Skeletal muscle satellite cell (primary cell): ENCODE data around the gene HOXC6.

ENCODE experiments used
- H3K27me3 ChIP-seq: 2 replicates; pipeline ENCODE4 v1.7.0; 2013; ENCODE audit warnings: low read length; ENCODE audit not compliant: control insufficient read depth, insufficient read depth
- H3K36me3 ChIP-seq: 2 replicates; pipeline ENCODE4 v1.7.0; 2013; ENCODE audit warnings: mild to moderate bottlenecking, control low read depth, low read length; ENCODE audit not compliant: insufficient read depth
- H3K4me1 ChIP-seq: 2 replicates; pipeline ENCODE4 v1.7.0; 2013; ENCODE audit warnings: low read length; ENCODE audit not compliant: control insufficient read depth, insufficient read depth
- H3K4me2 ChIP-seq: 2 replicates; pipeline ENCODE4 v1.7.0; 2013; ENCODE audit warnings: mild to moderate bottlenecking, low read length
- H3K4me3 ChIP-seq: 2 replicates; pipeline ENCODE4 v1.7.0; 2013; ENCODE audit warnings: low read length
- H3K9ac ChIP-seq: 2 replicates; pipeline ENCODE4 v1.7.0; 2013; ENCODE audit warnings: mild to moderate bottlenecking, low read depth, low read length, moderate library complexity
- H3K9me3 ChIP-seq: replicated peaks from 2 replicates; pipeline ENCODE4 v1.7.0; 2013; ENCODE audit warnings: mild to moderate bottlenecking, control low read depth, low read length

HOXC6 gene

DNA sequence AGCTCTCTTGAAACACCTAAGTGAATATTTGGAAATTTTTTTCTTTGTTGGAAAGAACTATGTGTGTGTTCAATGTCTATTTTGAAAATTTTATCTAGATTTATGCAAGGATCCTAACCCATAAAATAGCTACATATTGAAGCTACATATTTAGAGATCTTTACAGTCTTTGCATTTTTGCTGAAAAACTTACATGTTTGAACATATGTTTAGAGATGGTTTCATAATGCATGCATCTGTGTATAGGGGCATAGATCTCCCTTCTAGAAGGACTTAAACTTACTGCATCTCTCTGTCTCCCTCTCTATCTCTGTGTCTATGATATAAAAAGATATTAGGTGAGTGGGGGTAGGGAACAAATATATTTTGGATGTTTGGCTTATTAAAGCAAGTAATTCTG is 17.2 kb downstream of the HOXC6 start:
- Histone ChIP-seq H3K36me3 (no peaks in the 10 kb centered on the region), H3K9me3 (no peaks in the 10 kb centered on the region), H3K9ac (no peak overlapping the region), H3K4me3 (no peak overlapping the region), H3K4me1 (peaks cover 20% of the 10 kb centered on the region), H3K4me2 (no peak overlapping the region), H3K27me3 (no peaks in the 10 kb centered on the region)

GRCh38 chr12:54045868-54046521 is 17.8 kb downstream of the HOXC6 start:
- Histone ChIP-seq H3K4me3 (no peak overlapping the region), H3K4me1 (peaks cover 26% of the 10 kb centered on the region), H3K9me3 (no peaks in the 10 kb centered on the region), H3K9ac (no peak overlapping the region), H3K36me3 (no peaks in the 10 kb centered on the region), H3K4me2 (no peak overlapping the region), H3K27me3 (no peaks in the 10 kb centered on the region)

DNA sequence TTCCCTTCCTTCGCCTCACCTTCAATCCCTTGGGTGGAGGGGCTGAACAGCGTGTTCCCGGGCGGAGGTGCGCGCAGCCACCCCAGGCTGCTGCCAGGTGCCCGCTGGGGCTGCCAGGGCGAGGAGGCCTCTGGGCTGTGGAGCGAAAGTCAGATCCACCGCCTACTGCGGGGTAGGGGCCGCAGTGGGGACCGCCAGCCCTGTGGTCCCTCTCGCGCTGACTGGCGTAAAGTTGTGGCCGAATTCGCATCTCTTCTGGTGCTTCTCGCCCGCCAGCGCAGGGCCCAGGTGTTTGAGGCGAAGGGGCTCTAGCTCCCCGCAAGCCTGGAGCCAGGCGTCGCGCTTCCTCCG is 18.5 kb downstream of the HOXC6 start:
- no peak overlapping the region for H3K4me3 ChIP-seq
- H3K27me3 ChIP-seq, result no peaks in the 10 kb centered on the region
- H3K9me3 ChIP-seq, result no peaks in the 10 kb centered on the region
- H3K36me3 ChIP-seq, result no peaks in the 10 kb centered on the region
- peaks cover 33% of the 10 kb centered on the region for H3K4me1 ChIP-seq
- H3K9ac ChIP-seq, result no peak overlapping the region
- no peak overlapping the region for H3K4me2 ChIP-seq

- Histone ChIP-seq H3K4me3 (no peak overlapping the region), H3K36me3 (no peaks in the 10 kb centered on the region), H3K4me1 (peaks cover 33% of the 10 kb centered on the region), H3K9ac (no peak overlapping the region), H3K9me3 (no peaks in the 10 kb centered on the region), H3K27me3 (no peaks in the 10 kb centered on the region), H3K4me2 (no peak overlapping the region)
Observed at GRCh38 chr12:54047160-54047963, 19.1 kb downstream of the HOXC6 start.

DNA sequence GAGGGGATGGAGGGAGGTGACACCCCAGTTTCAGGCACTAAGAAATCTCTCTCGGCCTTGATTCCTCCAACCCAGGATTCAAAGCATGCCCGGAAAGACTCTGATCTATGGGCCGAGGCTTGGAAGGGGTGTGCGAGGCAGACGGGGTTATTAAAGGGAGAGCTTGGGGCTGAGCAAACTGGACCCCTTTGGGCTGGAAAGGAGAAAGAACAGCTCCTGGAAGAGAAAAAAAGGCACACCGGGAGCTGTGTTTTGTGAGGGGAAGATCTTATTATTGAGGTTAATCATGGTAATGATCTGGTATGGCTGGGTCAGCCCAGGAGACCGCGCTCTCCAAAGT is 19.7 kb downstream of the HOXC6 start:
- Histone ChIP-seq H3K9ac (no peak overlapping the region), H3K4me1 (peaks cover 35% of the 10 kb centered on the region), H3K4me3 (no peak overlapping the region), H3K36me3 (no peaks in the 10 kb centered on the region), H3K27me3 (no peaks in the 10 kb centered on the region), H3K4me2 (no peak overlapping the region), H3K9me3 (no peaks in the 10 kb centered on the region)

- Histone ChIP-seq H3K4me1 (peaks cover 36% of the 10 kb centered on the region), H3K36me3 (no peaks in the 10 kb centered on the region), H3K4me2 (no peak overlapping the region), H3K27me3 (no peaks in the 10 kb centered on the region), H3K9ac (no peak overlapping the region), H3K4me3 (no peak overlapping the region), H3K9me3 (no peaks in the 10 kb centered on the region)
Observed at GRCh38 chr12:54048406-54049093, 20.3 kb downstream of the HOXC6 start.

GRCh38 chr12:54049108-54049507 is 20.9 kb downstream of the HOXC6 start:
- Histone ChIP-seq H3K4me2 (no peak overlapping the region), H3K4me1 (peaks cover 30% of the 10 kb centered on the region), H3K36me3 (no peaks in the 10 kb centered on the region), H3K4me3 (no peak overlapping the region), H3K9me3 (no peaks in the 10 kb centered on the region), H3K27me3 (no peaks in the 10 kb centered on the region), H3K9ac (no peak overlapping the region)

GRCh38 chr12:54050482-54050810 is 22.2 kb downstream of the HOXC6 start:
- H3K4me1 ChIP-seq, result peaks cover 34% of the 10 kb centered on the region
- H3K27me3 ChIP-seq, result no peaks in the 10 kb centered on the region
- H3K36me3 ChIP-seq, result no peaks in the 10 kb centered on the region
- H3K9ac ChIP-seq, result no peak overlapping the region
- H3K4me3 ChIP-seq, result no peak overlapping the region
- no peak overlapping the region for H3K4me2 ChIP-seq
- no peaks in the 10 kb centered on the region for H3K9me3 ChIP-seq

- Histone ChIP-seq H3K36me3 (no peaks in the 10 kb centered on the region), H3K4me2 (peak overlapping the region; percentile 87), H3K9me3 (no peaks in the 10 kb centered on the region), H3K4me3 (no peak overlapping the region), H3K9ac (no peak overlapping the region), H3K4me1 (peaks cover 35% of the 10 kb centered on the region), H3K27me3 (no peaks in the 10 kb centered on the region)
Observed at GRCh38 chr12:54051026-54051842, 23.0 kb downstream of the HOXC6 start.

GRCh38 chr12:54051874-54052437 is 23.7 kb downstream of the HOXC6 start:
- Histone ChIP-seq H3K9ac (peak overlapping the region; percentile 82), H3K9me3 (no peaks in the 10 kb centered on the region), H3K4me2 (peak overlapping the region; percentile 87), H3K4me1 (peaks cover 35% of the 10 kb centered on the region), H3K36me3 (no peaks in the 10 kb centered on the region), H3K4me3 (no peak overlapping the region), H3K27me3 (no peaks in the 10 kb centered on the region)

DNA sequence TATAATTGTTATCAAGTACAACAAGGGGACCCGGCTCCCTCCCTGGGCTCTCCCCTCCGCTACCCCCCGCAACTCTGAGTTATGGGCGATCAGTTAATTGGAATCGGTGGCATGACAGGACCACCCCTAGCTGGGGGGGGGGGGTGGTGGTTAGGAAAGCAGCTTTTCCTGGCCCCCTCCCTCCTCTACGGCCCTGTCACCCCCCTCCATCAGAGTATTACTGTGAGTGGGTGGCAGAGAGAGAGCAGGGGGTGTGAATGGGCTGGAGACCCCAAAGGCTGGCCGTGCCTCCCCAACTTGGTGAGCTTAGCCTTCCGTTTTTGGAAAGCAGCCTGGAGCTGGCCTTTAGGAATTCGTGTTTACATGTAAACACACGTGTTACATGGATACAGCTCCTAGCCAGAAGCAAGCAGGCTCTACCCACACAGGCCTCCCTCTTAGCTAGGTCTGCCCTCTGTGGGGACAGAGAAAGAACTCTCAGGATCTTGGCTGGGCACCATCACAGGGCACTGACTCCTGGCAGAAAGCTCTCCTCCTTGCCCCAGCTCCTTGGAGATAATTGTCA is 24.3 kb downstream of the HOXC6 start:
- Histone ChIP-seq H3K27me3 (no peaks in the 10 kb centered on the region), H3K4me2 (peak overlapping the region; percentile 87), H3K4me3 (peak overlapping the region; percentile 73), H3K9me3 (no peaks in the 10 kb centered on the region), H3K9ac (peak overlapping the region; percentile 82), H3K4me1 (peaks cover 35% of the 10 kb centered on the region), H3K36me3 (no peaks in the 10 kb centered on the region)
